Glutamatergic neuron (in vitro differentiated cells): ENCODE data around the gene GAA. TPM values are rescaled to one million over a fixed set of nuclear protein-coding genes. Genes with fewer than 3 reads are reported as not detected.

Source experiments
- DNase-seq: peaks from one replicate; pipeline ENCODE4 v3.0.0; 2022
- H3K27ac Mint-ChIP-seq: one replicate; pipeline ENCODE4 v1.8.0; 2020; ENCODE audit warnings: mild to moderate bottlenecking, mixed read lengths, inconsistent platforms; ENCODE audit not compliant: unreplicated experiment
- H3K27me3 Mint-ChIP-seq: one replicate; pipeline ENCODE4 v1.8.0; 2020; ENCODE audit warnings: mild to moderate bottlenecking, moderate library complexity, mixed read lengths, inconsistent platforms; ENCODE audit not compliant: unreplicated experiment
- H3K36me3 Mint-ChIP-seq: one replicate; pipeline ENCODE4 v1.8.0; 2020; ENCODE audit warnings: mild to moderate bottlenecking, mixed read lengths, inconsistent platforms; ENCODE audit not compliant: unreplicated experiment
- H3K4me1 Mint-ChIP-seq: one replicate; pipeline ENCODE4 v1.8.0; 2020; ENCODE audit warnings: mild to moderate bottlenecking, low read depth, mixed read lengths, inconsistent platforms; ENCODE audit not compliant: unreplicated experiment
- H3K4me3 Mint-ChIP-seq: one replicate; pipeline ENCODE4 v1.8.0; 2020; ENCODE audit warnings: mild to moderate bottlenecking, mixed read lengths, inconsistent platforms; ENCODE audit not compliant: unreplicated experiment
- H3K9me3 Mint-ChIP-seq: one replicate; pipeline ENCODE4 v1.8.0; 2020; ENCODE audit warnings: mild to moderate bottlenecking, moderate library complexity, mixed read lengths, inconsistent platforms; ENCODE audit not compliant: unreplicated experiment
- total RNA-seq: library from RNA; stranded (reverse); fragmentation: NEBNext Ultra II Directional; extraction: Animal tissue kit (Norgen Biotek cat#: 25700); gene quantifications from one replicate; pipeline ENCODE4 v1.2.1, GENCODE V29; 2021; ENCODE audit not compliant: unreplicated experiment
- TF ChIP-seq, protein P1 (sequence below): fragments of 200-600 bp; sonication (generic); IDR thresholded peaks from one replicate; pipeline ENCODE4 v1.5.0; 2021; ENCODE audit not compliant: partially characterized antibody, unreplicated experiment

GAA gene
- total RNA-seq, 1 donor from 2014 or later: 384 TPM

DNA sequence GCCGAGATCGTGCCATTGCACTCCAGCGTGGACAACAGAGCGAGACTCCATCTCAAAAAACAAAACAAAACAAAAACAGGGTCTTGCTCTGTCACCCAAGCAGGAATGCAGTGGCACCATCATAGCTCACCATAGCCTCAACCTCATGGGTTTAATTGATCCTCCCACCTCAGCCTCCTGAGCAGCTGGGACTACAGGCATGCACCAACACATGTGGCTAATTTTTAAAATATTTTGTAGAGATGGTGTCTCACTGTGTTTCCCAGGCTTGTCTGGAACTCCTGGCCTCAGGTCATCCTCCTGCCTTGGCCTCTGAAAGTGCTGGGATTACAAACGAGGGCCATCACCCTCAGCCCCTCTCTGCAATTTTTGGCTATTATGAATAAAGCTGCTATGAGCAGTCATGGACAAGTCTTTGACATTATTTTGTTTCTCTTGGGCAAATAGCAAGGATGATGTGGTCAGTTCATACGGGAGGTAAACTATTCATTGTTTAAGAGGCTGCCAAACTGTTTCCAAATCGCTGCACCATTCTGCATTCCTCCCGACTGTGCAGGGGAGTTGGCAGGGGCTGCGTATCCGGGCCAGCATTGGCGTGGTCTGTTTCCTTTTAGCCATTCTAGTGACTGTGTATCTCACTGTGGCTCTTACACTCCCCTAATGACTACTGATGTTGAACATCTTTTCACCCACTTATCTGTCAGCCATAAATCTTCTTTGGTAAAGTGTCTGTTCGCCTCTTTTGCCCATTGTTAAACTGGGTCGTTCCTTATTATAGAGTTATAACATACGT, 24.5 kb downstream of the GAA start:
- DNase-seq: no peak
- TF ChIP-seq, protein P1, sequence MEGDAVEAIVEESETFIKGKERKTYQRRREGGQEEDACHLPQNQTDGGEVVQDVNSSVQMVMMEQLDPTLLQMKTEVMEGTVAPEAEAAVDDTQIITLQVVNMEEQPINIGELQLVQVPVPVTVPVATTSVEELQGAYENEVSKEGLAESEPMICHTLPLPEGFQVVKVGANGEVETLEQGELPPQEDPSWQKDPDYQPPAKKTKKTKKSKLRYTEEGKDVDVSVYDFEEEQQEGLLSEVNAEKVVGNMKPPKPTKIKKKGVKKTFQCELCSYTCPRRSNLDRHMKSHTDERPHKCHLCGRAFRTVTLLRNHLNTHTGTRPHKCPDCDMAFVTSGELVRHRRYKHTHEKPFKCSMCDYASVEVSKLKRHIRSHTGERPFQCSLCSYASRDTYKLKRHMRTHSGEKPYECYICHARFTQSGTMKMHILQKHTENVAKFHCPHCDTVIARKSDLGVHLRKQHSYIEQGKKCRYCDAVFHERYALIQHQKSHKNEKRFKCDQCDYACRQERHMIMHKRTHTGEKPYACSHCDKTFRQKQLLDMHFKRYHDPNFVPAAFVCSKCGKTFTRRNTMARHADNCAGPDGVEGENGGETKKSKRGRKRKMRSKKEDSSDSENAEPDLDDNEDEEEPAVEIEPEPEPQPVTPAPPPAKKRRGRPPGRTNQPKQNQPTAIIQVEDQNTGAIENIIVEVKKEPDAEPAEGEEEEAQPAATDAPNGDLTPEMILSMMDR: no peak
- Mint-ChIP-seq H3K27me3 (no peaks in the 10 kb centered on the region), H3K4me1 (peaks cover 17% of the 10 kb centered on the region), H3K36me3 (no peaks in the 10 kb centered on the region), H3K4me3 (no peak overlapping the region), H3K9me3 (peaks cover 1% of the 10 kb centered on the region), H3K27ac (no peak overlapping the region)

DNA sequence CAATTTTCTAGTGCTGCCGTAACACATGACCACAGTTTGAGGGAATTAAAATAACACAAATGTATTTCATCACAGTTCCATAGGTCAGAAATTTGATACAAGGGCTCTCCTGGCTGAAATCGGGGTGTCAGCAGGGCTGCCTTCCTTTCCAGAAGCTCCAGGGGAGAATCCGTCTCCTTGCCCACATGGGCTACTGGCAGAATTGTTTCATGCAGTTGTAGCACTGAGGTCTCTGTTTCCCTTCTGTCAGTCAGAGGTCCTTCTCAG, 25.0 kb downstream of the GAA start:
- H3K36me3 Mint-ChIP-seq: no peaks in the 10 kb centered on the region
- no peaks in the 10 kb centered on the region for H3K27me3 Mint-ChIP-seq
- H3K4me1 Mint-ChIP-seq: peaks cover 17% of the 10 kb centered on the region
- H3K4me3 Mint-ChIP-seq: no peak overlapping the region
- H3K27ac Mint-ChIP-seq: no peak overlapping the region
- TF ChIP-seq, protein P1: no peak
- DNase-seq: no peak
- H3K9me3 Mint-ChIP-seq: peaks cover 1% of the 10 kb centered on the region

DNA sequence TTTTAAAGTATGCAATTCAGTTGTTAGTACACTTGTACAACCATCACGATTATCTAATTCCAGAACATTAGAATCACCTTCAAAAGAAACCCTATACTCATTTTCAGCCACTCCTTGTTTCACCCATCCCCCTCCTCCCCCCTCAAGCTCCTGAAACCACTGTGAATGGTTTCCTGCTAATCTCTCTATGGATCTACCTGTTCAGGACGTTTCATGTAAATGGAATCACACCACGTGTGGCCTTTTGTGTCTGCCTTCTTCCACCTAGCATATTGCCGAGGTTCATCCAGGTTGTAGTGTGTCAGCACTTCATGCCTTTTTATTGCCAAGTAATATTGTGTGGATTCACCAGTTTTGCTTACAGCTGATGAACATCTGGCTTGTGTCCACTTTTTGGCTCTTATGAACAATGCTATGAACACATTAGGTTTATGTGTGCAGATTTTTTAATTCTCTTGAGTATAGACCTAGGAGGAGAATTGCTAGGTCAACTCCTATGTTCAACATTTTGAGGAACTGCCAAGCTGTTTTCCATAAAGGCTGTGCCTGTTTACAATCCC, 27.7 kb downstream of the GAA start:
- TF ChIP-seq, protein P1: no peak
- H3K36me3 Mint-ChIP-seq: no peaks in the 10 kb centered on the region
- no peaks in the 10 kb centered on the region for H3K27me3 Mint-ChIP-seq
- no peak overlapping the region for H3K4me3 Mint-ChIP-seq
- H3K9me3 Mint-ChIP-seq: peaks cover 1% of the 10 kb centered on the region
- no peak overlapping the region for H3K27ac Mint-ChIP-seq
- DNase-seq: no peak
- peaks cover 13% of the 10 kb centered on the region for H3K4me1 Mint-ChIP-seq

DNA sequence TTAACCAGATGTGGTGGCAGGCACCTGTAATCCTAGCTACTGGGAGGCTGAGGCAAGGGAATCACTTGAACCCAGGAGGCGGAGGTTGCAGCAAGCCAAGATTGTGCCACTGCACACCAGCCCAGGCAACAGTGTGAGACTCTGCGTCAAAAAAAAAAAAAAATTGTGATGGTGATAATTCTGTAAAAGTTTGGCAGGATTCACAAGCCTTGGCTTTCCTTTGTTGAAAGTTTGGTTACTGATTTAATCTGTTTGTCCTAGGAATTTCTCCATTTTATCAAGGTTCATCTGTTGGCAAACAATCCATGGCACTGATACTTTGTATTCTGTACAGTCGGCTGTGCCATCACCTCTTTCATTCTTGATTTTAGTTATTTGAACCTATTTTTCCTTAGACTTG, 29.6 kb downstream of the GAA start:
- peaks cover 1% of the 10 kb centered on the region for H3K9me3 Mint-ChIP-seq
- H3K27me3 Mint-ChIP-seq: no peaks in the 10 kb centered on the region
- H3K27ac Mint-ChIP-seq: no peak overlapping the region

More for the DNA sequence above, 29.6 kb downstream of the GAA start:
- Mint-ChIP-seq H3K36me3 (no peaks in the 10 kb centered on the region), H3K4me1 (peaks cover 6% of the 10 kb centered on the region), H3K4me3 (no peak overlapping the region)
- TF ChIP-seq, protein P1: no peak
- no peak for DNase-seq
